22Rv1 (cell line): ENCODE measurements around the gene RABGAP1L.

Experiments used
- CTCF ChIP-seq: fragments of 450-650 bp; IDR thresholded peaks from 2 replicates; pipeline ENCODE4 v1.5.1; 2017; ENCODE audit warnings: mild to moderate bottlenecking
- ZFX ChIP-seq: fragments of 450-650 bp; IDR thresholded peaks from 2 replicates; pipeline ENCODE4 v1.6.1; 2017; ENCODE audit warnings: antibody characterized with exemption, borderline replicate concordance

- no peak for TF ChIP-seq CTCF
- no peak for TF ChIP-seq ZFX
Measured at GRCh38 chr1:174965362-174966007, 806.2 kb downstream of the RABGAP1L start.
